Adrenal gland (tissue), 12 donors: ENCODE measurements around the gene CAMK2G. TPM values are rescaled to one million over a fixed set of nuclear protein-coding genes. Genes with fewer than 3 reads are reported as not detected.
A peak's percentile ranks its signal among the peaks of the same experiment; 100 is the strongest.

Experiments
- DNase-seq, 7 donors: peaks; one replicate each; pipeline ENCODE4 v3.0.0-alpha.2; 2019 to 2020
- H3K27ac ChIP-seq, 5 donors: fragments of 200-600 bp; sonication (generic) in 4 of 5; 1 replicate in 3 of 5; 2 replicates in 2 of 5; pipeline versions ENCODE4 v1.5.1 to v1.8.0; 2016 to 2020; ENCODE audit warnings: mild to moderate bottlenecking in 1 of 5
- H3K27me3 ChIP-seq: fragments of 200-600 bp; 2 replicates; pipeline ENCODE4 v1.8.0; 2021
- H3K36me3 ChIP-seq, 2 donors: fragments of 200-600 bp; replicated peaks in 1 of 2; 1 replicate in 1 of 2; 2 replicates in 1 of 2; pipeline versions ENCODE4 v1.5.1 to v1.8.0; 2018 to 2022
- H3K4me1 ChIP-seq, 2 donors: fragments of 200-600 bp; replicated peaks in 1 of 2; 1 replicate in 1 of 2; 2 replicates in 1 of 2; pipeline versions ENCODE4 v1.5.1 to v1.8.0; 2018 to 2021
- H3K4me3 ChIP-seq, 4 donors: fragments of 200-600 bp; sonication (generic) in 3 of 4; one replicate each; pipeline ENCODE4 v1.5.1; 2016 to 2018
- H3K9me3 ChIP-seq, 3 donors: fragments of 200-600 bp; sonication (generic) in 1 of 3; replicated peaks in 1 of 3; 1 replicate in 2 of 3; 2 replicates in 1 of 3; pipeline versions ENCODE4 v1.5.1 to v1.8.0; 2016 to 2021
- CTCF ChIP-seq, 6 experiments: fragments of 450-650 bp in 4 of 6; fragments of 200-600 bp in 2 of 6; sonication (generic) in 1 of 6; IDR thresholded peaks; 1 replicate in 5 of 6; 2 replicates in 1 of 6; pipeline versions ENCODE4 v1.5.1 to v1.8.0; 2016 to 2021; ENCODE audit warnings: antibody characterized with exemption in 6 of 6, mild to moderate bottlenecking in 2 of 6, moderate library complexity in 1 of 6
- POLR2A ChIP-seq, 2 donors: fragments of 450-650 bp; IDR thresholded peaks; one replicate each; pipeline ENCODE4 v1.6.1; 2017; ENCODE audit warnings: antibody characterized with exemption in 2 of 2, mild to moderate bottlenecking in 2 of 2, moderate library complexity in 1 of 2
- WGBS, 4 donors: extraction: QIAGEN DNeasy Blood & Tissue Kit in 2 of 4; methylation state at CpG; one replicate each; pipeline versions ENCODE4 v1.1.5 to v1.1.7; 2013 to 2017; 5-methylcytosine and 5-hydroxymethylcytosine counted together
- intact Hi-C, 2 donors: fragments of 100-400 bp; cut with DNase I; formaldehyde crosslinking; loops; one replicate each; pipeline versions ENCODE4 v1.14.1 to v1.15.0; 2022 to 2023
- polyA plus RNA-seq, 3 donors: library from polyadenylated mRNA; stranded (reverse); fragments of 200-250 nt in 2 of 3; fragments of 350-450 nt in 1 of 3; fragmentation: Illumina TruSeq in 1 of 3; extraction: RNeasy Lipid Tissue Mini Kit (QIAGEN cat#74804) in 1 of 3; gene quantifications; one replicate each; pipeline ENCODE4 v1.2.3, GENCODE V29; 2013 to 2014
- total RNA-seq, 9 donors: library from RNA; depleted of rRNA in 4 of 9; stranded (reverse); fragments of >200 nt in 4 of 9; fragments of 120-200 nt in 1 of 9; fragmentation: NEBNext Ultra II Directional in 1 of 9; extraction: Animal tissue kit (Norgen Biotek cat#: 25700) in 1 of 9; gene quantifications; one replicate each; pipeline versions ENCODE4 v1.1.0 to v1.2.4, GENCODE V29; 2013 to 2023
- donor health status: healthy with polysubstance abuse.
- donor health status: Bipolar disorder and iron deficiency.
- donor health status: DM: yes; HTN: yes; CAD: no.
- donor health status: DM: no; HTN: no; CAD: no.
- donor health status: DM: no; HTN: no; CAD: no.
- donor health status: DM: yes; HTN: yes; CAD: no.

Gene CAMK2G
- total and polyA plus RNA-seq, 12 donors, result 12.7 to 27.3 (median 19.7) TPM

DNA sequence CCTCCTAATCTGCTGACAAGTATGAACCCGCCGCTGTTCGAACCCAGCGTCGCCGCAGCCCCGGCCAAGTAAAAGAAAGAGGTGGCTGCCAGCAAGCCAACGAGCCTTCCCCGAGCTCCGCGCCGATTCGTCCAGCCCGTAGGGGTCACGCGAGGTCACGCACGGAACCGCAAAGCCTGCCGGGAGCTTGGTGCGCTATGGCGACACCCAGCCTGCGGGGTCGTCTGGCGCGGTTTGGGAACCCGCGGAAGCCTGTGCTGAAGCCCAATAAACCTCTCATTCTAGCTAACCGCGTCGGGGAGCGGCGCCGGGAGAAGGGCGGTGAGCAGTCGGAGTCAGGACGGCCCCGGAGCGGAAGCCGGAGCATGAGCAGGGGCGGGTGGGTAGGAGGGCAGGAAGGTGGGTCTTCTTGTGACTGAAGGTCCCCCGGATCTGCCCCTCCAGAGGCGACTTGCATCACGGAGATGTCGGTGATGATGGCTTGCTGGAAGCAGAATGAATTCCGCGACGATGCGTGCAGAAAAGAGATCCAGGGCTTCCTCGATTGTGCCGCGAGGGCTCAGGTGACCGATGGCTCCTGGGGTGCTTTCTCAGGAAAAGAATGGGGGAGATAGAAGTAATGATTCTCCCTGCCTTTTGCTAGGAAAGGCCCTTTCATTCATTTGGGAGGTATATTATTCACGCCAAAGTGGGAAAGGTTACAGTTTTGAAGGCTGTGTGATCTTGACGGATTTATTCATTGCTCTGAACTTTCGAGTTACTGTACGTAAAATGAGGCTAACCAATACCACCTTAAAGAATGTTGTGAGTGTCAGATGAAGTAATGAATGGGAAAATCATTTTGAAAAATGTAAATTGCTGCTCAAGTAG, 92.2 kb downstream of the CAMK2G start, which contains the start of gene CHCHD1:
Gene CHCHD1, plus strand, starts transcription at position 170 of the 870 bp plus-strand sequence. Its CDS starts 28 bp downstream, at position 198.
- WGBS, 4 donors, result 0 to 1% (median 0%) methylated on average over 34 to 57 of the region's 57 CpGs
- Histone ChIP-seq H3K4me3 (peak within 1 kb of the TSS; percentile 0 to 90 (median 67)), H3K36me3 (peaks cover 0 to 23% of the 10 kb centered on the region in 2 donors), H3K27me3 (no peaks in the 10 kb centered on the region), H3K4me1 (peaks cover 14 to 38% of the 10 kb centered on the region in 2 donors), H3K27ac (peak within 1 kb of the TSS in 4 of 5 donors; percentile 85 to 96 (median 92)), H3K9me3 (no peaks in the 10 kb centered on the region)
- intact Hi-C loops, result no loop called here
- TF ChIP-seq POLR2A (IDR thresholded peaks at IDR 0.05) (peak in 1 of 2 donors; percentile 78), CTCF (IDR thresholded peaks at IDR 0.05) (no peak)
- DNase-seq, result peak; percentile 92 to 96 (median 94)

DNA sequence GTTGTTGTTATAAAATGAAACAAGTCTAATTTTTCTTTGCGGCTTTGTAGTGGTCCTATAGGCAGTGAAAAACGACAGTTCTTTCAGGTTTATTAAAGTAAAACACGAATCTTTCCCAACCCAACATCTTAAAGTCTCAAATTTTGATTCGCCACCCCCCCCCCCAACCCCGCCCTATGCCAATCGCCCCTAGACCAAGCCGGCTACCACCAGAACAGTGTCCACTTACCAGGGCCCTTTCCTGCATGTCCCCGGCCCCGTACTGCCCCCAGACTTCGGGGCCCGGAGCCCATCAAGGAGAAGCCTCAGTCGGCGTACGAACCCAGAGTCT, 92.8 kb downstream of the CAMK2G start:
- Histone ChIP-seq H3K27ac (peak overlapping the region in 4 of 5 donors; percentile 85 to 96 (median 92)), H3K4me1 (peaks cover 8 to 32% of the 10 kb centered on the region in 2 donors), H3K36me3 (peaks cover 0 to 23% of the 10 kb centered on the region in 2 donors), H3K4me3 (peak overlapping the region in 3 of 4 donors; percentile 66 to 90 (median 68)), H3K9me3 (no peaks in the 10 kb centered on the region), H3K27me3 (no peaks in the 10 kb centered on the region)
- TF ChIP-seq POLR2A (IDR thresholded peaks at IDR 0.05) (no peak), CTCF (IDR thresholded peaks at IDR 0.05) (no peak)
- no peak for DNase-seq
- intact Hi-C loops, result no loop called here
- 0 to 2% (median 1%) methylated on average over 5 to 14 of the region's 14 CpGs for WGBS, 4 donors

DNA sequence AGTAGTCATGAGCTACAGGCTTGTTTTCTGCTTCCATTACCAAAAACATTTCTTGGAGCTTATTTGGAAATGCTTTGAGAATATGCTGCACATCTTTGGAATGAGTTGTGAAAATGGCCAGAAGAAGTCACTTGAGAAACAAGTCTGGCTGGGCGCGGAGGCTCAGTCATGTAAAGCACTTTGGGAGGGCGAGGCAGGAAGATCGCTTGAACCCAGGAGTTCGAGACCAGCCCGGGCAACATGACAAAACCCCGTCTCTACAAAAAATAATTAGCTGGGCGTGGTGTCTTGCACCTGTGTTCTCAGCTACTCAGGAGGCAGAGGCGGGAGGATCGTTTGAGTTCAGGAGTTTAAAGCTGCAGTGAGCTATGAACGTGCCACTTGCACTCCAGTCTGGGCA, 93.4 kb downstream of the CAMK2G start:
- intact Hi-C loops, result no loop called here
- DNase-seq, result no peak

More for the DNA sequence above, 93.4 kb downstream of the CAMK2G start:
- Histone ChIP-seq H3K4me3 (peak overlapping the region in 2 of 4 donors; percentile 68 to 90), H3K27ac (no peak overlapping the region), H3K4me1 (peaks cover 7 to 30% of the 10 kb centered on the region in 2 donors), H3K36me3 (peaks cover 0 to 28% of the 10 kb centered on the region in 2 donors), H3K27me3 (no peaks in the 10 kb centered on the region), H3K9me3 (no peaks in the 10 kb centered on the region)
- 23 to 36% (median 27%) methylated on average over 10 to 11 of the region's 11 CpGs for WGBS, 4 donors
- TF ChIP-seq CTCF (IDR thresholded peaks at IDR 0.05) (no peak), POLR2A (IDR thresholded peaks at IDR 0.05) (no peak)
